Right forelimb (tissue), 1 donor: ENCODE results near the gene TTC29.

ENCODE experiments used
- DNase-seq: peaks from one replicate; pipeline ENCODE4 v3.0.0-alpha.2; 2018

TTC29 gene

GRCh38 chr4:146945556-146946374 lies at the start of gene TTC29:
Gene TTC29, minus strand, starts transcription at chr4:146945864. Its CDS starts 5,969 bp downstream, at chr4:146939895.
- DNase-seq, result peak; percentile 93

GRCh38 chr4:146981651-146982050 lies 36.0 kb upstream of the TTC29 start:
- no peak for DNase-seq

GRCh38 chr4:146978641-146979040 lies 33.0 kb upstream of the TTC29 start:
- DNase-seq, result no peak

- DNase-seq, result no peak
Observed at GRCh38 chr4:146976145-146976544, 30.5 kb upstream of the TTC29 start.

GRCh38 chr4:146975527-146975926 lies 29.9 kb upstream of the TTC29 start:
- no peak for DNase-seq

GRCh38 chr4:146975036-146975435 lies 29.4 kb upstream of the TTC29 start:
- no peak for DNase-seq

- no peak for DNase-seq
Observed at GRCh38 chr4:146972036-146972435, 26.4 kb upstream of the TTC29 start.

- DNase-seq, result no peak
Observed at GRCh38 chr4:146969126-146969525, 23.5 kb upstream of the TTC29 start.

- no peak for DNase-seq
Observed at GRCh38 chr4:146960634-146961033, 15.0 kb upstream of the TTC29 start.

- no peak for DNase-seq
Observed at GRCh38 chr4:146959692-146960091, 14.0 kb upstream of the TTC29 start.

- no peak for DNase-seq
Observed at GRCh38 chr4:146957237-146957636, 11.6 kb upstream of the TTC29 start.

GRCh38 chr4:146952896-146953295 lies 7.2 kb upstream of the TTC29 start:
- DNase-seq, result no peak

GRCh38 chr4:146949559-146949958 lies 3.9 kb upstream of the TTC29 start:
- no peak for DNase-seq

GRCh38 chr4:146943691-146944375 lies 1.8 kb downstream of the TTC29 start:
- DNase-seq, result no peak

GRCh38 chr4:146932116-146932515 lies 13.5 kb downstream of the TTC29 start:
- DNase-seq, result no peak

- no peak for DNase-seq
Observed at GRCh38 chr4:146930673-146931072, 15.0 kb downstream of the TTC29 start.

- DNase-seq, result no peak
Observed at GRCh38 chr4:146927695-146928094, 18.0 kb downstream of the TTC29 start.

- no peak for DNase-seq
Observed at GRCh38 chr4:146916479-146917076, 29.1 kb downstream of the TTC29 start.

- no peak for DNase-seq
Observed at GRCh38 chr4:146915132-146915531, 30.5 kb downstream of the TTC29 start.

GRCh38 chr4:146900295-146900694 lies 45.4 kb downstream of the TTC29 start:
- DNase-seq, result no peak

GRCh38 chr4:146890301-146890700 lies 55.4 kb downstream of the TTC29 start:
- no peak for DNase-seq

GRCh38 chr4:146883070-146883469 lies 62.6 kb downstream of the TTC29 start:
- no peak for DNase-seq

- DNase-seq, result no peak
Observed at GRCh38 chr4:146857298-146857697, 88.4 kb downstream of the TTC29 start.

GRCh38 chr4:146855761-146856160 lies 89.9 kb downstream of the TTC29 start:
- no peak for DNase-seq
